Measurements from ENCODE around the gene AUTS2. TPM values are rescaled to one million over a fixed set of nuclear protein-coding genes. Genes with fewer than 3 reads are reported as not detected.

AUTS2 gene
- total and polyA plus RNA-seq, 10 of the 15 experiments (the other 5 are each of a cell fraction or from before 2014, with no cell fraction given), result 6.4 to 55.6 (median 21.6) TPM

DNA sequence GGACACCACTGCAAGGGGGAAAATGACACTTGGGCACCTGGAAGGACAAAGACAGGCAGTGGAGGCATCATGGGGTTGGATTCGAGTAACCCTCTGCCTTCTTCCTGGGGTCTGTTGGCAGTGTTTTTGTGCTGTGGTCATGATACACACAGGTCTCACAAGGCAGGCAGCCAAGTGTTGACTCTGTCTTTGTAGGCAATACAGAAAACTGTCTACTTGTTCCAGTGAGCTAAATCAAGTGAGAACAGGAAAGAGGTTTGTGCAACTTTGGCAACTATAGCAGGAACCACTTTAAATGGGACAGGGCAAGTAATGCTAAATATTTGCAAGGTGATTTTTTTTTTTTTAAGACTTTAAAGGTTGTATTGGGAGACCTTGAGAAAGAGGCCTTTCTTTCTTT lies 955.1 kb downstream of the AUTS2 start (continued):
- TF ChIP-seq ZBTB4 (CRISPR knock-in tag; IDR thresholded peaks at IDR 0.05), result no peak
- no peak for TF ChIP-seq ZNF217 (IDR thresholded peaks at IDR 0.05)
- TF ChIP-seq, protein P1, sequence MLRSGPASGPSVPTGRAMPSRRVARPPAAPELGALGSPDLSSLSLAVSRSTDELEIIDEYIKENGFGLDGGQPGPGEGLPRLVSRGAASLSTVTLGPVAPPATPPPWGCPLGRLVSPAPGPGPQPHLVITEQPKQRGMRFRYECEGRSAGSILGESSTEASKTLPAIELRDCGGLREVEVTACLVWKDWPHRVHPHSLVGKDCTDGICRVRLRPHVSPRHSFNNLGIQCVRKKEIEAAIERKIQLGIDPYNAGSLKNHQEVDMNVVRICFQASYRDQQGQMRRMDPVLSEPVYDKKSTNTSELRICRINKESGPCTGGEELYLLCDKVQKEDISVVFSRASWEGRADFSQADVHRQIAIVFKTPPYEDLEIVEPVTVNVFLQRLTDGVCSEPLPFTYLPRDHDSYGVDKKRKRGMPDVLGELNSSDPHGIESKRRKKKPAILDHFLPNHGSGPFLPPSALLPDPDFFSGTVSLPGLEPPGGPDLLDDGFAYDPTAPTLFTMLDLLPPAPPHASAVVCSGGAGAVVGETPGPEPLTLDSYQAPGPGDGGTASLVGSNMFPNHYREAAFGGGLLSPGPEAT (IDR thresholded peaks at IDR 0.05; ENCODE audit: low read depth), result no peak
- TF ChIP-seq, protein P2, sequence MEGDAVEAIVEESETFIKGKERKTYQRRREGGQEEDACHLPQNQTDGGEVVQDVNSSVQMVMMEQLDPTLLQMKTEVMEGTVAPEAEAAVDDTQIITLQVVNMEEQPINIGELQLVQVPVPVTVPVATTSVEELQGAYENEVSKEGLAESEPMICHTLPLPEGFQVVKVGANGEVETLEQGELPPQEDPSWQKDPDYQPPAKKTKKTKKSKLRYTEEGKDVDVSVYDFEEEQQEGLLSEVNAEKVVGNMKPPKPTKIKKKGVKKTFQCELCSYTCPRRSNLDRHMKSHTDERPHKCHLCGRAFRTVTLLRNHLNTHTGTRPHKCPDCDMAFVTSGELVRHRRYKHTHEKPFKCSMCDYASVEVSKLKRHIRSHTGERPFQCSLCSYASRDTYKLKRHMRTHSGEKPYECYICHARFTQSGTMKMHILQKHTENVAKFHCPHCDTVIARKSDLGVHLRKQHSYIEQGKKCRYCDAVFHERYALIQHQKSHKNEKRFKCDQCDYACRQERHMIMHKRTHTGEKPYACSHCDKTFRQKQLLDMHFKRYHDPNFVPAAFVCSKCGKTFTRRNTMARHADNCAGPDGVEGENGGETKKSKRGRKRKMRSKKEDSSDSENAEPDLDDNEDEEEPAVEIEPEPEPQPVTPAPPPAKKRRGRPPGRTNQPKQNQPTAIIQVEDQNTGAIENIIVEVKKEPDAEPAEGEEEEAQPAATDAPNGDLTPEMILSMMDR (IDR thresholded peaks at IDR 0.05 in 2 of 3, conservative IDR thresholded peaks at IDR 0.05 in 1 of 3; ENCODE audit: control insufficient read depth in 2 of 3, extremely low read depth in 1 of 3, insufficient read depth in 1 of 3, low read depth in 3 of 3, low read length in 3 of 3), result no peak
- no peak for TF ChIP-seq RCOR1 (conservative IDR thresholded peaks at IDR 0.05; ENCODE audit: low read depth, low read length)

Measured in GM12878 (cell line).